Kidney (tissue), 14 donors: ENCODE data around the gene SHC4. TPM values are rescaled to one million over a fixed set of nuclear protein-coding genes. Genes with fewer than 3 reads are reported as not detected.

ENCODE experiments used
- DNase-seq, 5 donors: peaks; one replicate each; pipeline ENCODE4 v3.0.0-alpha.2; 2013 to 2020
- FAIRE-seq: peaks from 2 replicates; lab custom pipeline; 2012; peaks lifted over from hg19 to GRCh38; lab: Jason Lieb, UNC
- H3K27ac ChIP-seq, 2 donors: one replicate each; pipeline ENCODE4 v1.7.0; 2013; ENCODE audit warnings: low read depth in 2 of 2, low read length in 2 of 2, inconsistent platforms in 1 of 2
- H3K27me3 ChIP-seq: one replicate; pipeline ENCODE4 v1.7.1; 2013; ENCODE audit warnings: low read length, inconsistent platforms; ENCODE audit not compliant: control insufficient read depth, insufficient read depth
- H3K36me3 ChIP-seq, 3 donors: one replicate each; pipeline versions ENCODE4 v1.7.0 to v1.7.1; 2013; ENCODE audit warnings: low read length in 3 of 3, control low read depth in 1 of 3, inconsistent platforms in 1 of 3; ENCODE audit not compliant: insufficient read depth in 3 of 3, control insufficient read depth in 2 of 3
- H3K4me1 ChIP-seq, 3 donors: one replicate each; pipeline versions ENCODE4 v1.7.0 to v1.7.1; 2013; ENCODE audit warnings: low read length in 3 of 3, inconsistent platforms in 1 of 3, low read depth in 1 of 3; ENCODE audit not compliant: control insufficient read depth in 2 of 3, insufficient read depth in 2 of 3
- H3K4me3 ChIP-seq, 3 donors: one replicate each; pipeline versions ENCODE4 v1.7.0 to v1.8.1; 2013; ENCODE audit warnings: low read length in 3 of 3, control low read depth in 1 of 3, inconsistent platforms in 1 of 3
- H3K9ac ChIP-seq, 3 donors: one replicate each; pipeline versions ENCODE4 v1.7.0 to v1.7.1; 2013; ENCODE audit warnings: low read length in 3 of 3, control low read depth in 1 of 3, inconsistent platforms in 1 of 3
- H3K9me3 ChIP-seq, 3 donors: one replicate each; pipeline versions ENCODE4 v1.7.0 to v1.7.1; 2013; ENCODE audit warnings: low read length in 3 of 3, control low read depth in 1 of 3, inconsistent platforms in 1 of 3; ENCODE audit not compliant: control insufficient read depth in 2 of 3, insufficient read depth in 1 of 3
- CTCF ChIP-seq: IDR thresholded peaks from 3 replicates; pipeline ENCODE4 v1.5.1; 2012; ENCODE audit warnings: mild to moderate bottlenecking, moderate library complexity, borderline replicate concordance; ENCODE audit not compliant: insufficient read depth; ENCODE audit errors: extremely low read depth
- intact Hi-C: fragments of 100-400 bp; cut with DNase I; formaldehyde crosslinking; loops from one replicate; pipeline ENCODE4 v1.11.1; 2022
- polyA plus RNA-seq: library from polyadenylated mRNA; stranded (reverse); fragments of 350-450 nt; fragmentation: Illumina TruSeq; extraction: RNeasy Lipid Tissue Mini Kit (QIAGEN cat#74804); gene quantifications from one replicate; pipeline ENCODE4 v1.2.3, GENCODE V29; 2014; ENCODE audit warnings: low read depth, low replicate concordance; ENCODE audit not compliant: insufficient read depth
- total RNA-seq: library from RNA; stranded (reverse); fragmentation: NEBNext Ultra II Directional; extraction: Animal tissue kit (Norgen Biotek cat#: 25700); gene quantifications from one replicate; pipeline ENCODE4 v1.2.1, GENCODE V29; 2021
- donor health status: control.
- donor health status: control.
- donor health status: control.
- donor health status: control.
- donor health status: control.
- donor health status: DM: yes; HTN: yes; CAD: no.
- donor health status: Normal renal cell carcinoma (clear cell type).

SHC4 gene
- total and polyA plus RNA-seq, 2 donors from 2014 or later: 0.47 to 0.50 TPM

- Histone ChIP-seq H3K4me3 (no peak overlapping the region), H3K27ac (no peak overlapping the region), H3K27me3 (no peaks in the 10 kb centered on the region), H3K9me3 (no peaks in the 10 kb centered on the region), H3K4me1 (peaks cover 0 to 6% (median 4%) of the 10 kb centered on the region in 3 donors), H3K36me3 (no peaks in the 10 kb centered on the region), H3K9ac (no peak overlapping the region)
- FAIRE-seq (no peak), DNase-seq (no peak)
- TF ChIP-seq CTCF: no peak
- intact Hi-C loops: no loop called here
Measured at GRCh38 chr15:48805591-48805990, 158.1 kb downstream of the SHC4 start.

DNA sequence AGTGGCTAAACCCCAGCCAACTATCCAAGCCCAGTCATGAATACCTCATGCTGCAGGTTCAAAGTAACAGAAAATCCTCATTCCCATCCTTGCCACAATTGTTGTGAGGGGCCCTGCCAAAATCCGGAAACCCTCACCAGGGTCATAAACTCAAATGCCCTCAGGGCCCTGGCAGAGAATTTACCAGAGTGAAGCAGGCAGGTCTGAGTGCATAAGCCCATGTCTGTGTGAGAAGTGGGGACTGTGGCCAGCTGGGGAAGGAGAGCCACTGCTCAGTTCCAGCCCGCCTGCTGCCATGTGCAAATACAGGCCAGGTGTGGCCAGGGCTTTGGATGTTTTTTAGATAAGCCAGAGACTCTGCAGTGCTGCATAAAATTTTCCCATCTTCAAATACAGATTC is 159.8 kb downstream of the SHC4 start:
- DNase-seq: no peak
- no peak for FAIRE-seq
- TF ChIP-seq CTCF: no peak
- H3K9ac ChIP-seq: no peak overlapping the region
- no peaks in the 10 kb centered on the region for H3K9me3 ChIP-seq
- no peak overlapping the region for H3K4me3 ChIP-seq
- H3K27me3 ChIP-seq: no peaks in the 10 kb centered on the region
- H3K36me3 ChIP-seq: no peaks in the 10 kb centered on the region
- H3K27ac ChIP-seq: no peak overlapping the region
- peaks cover 0 to 10% (median 0%) of the 10 kb centered on the region in 3 donors for H3K4me1 ChIP-seq
- intact Hi-C loops: no loop called here

DNA sequence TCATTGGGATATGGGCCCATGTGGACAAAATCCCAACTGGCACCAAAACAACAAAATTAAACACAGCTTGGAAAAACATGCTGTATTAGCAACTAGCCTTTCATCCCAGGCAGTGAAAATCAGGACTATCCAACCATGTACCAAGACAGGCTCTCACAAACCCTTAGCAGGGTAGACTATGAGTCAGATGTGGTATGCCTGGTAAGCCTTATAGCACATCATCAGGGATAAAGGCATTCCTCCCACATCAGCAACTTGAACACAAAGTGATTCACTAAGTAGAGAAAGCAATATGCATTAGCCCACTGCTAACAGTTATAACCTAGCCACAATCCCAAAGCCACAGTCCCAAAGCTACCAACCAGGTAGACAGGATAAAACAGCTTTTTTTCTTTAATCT is 160.9 kb downstream of the SHC4 start:
- TF ChIP-seq CTCF: no peak
- FAIRE-seq: no peak
- Histone ChIP-seq H3K9ac (no peak overlapping the region), H3K27me3 (no peaks in the 10 kb centered on the region), H3K9me3 (no peaks in the 10 kb centered on the region), H3K4me1 (peaks cover 0 to 10% (median 0%) of the 10 kb centered on the region in 3 donors), H3K36me3 (no peaks in the 10 kb centered on the region), H3K27ac (no peak overlapping the region), H3K4me3 (no peak overlapping the region)
- DNase-seq: no peak
- intact Hi-C loops: no loop called here

- Histone ChIP-seq H3K36me3 (no peaks in the 10 kb centered on the region), H3K4me3 (no peak overlapping the region), H3K27ac (no peak overlapping the region), H3K9me3 (no peaks in the 10 kb centered on the region), H3K27me3 (no peaks in the 10 kb centered on the region), H3K4me1 (peaks cover 0 to 12% (median 0%) of the 10 kb centered on the region in 3 donors), H3K9ac (no peak overlapping the region)
- no peak for DNase-seq
- no peak for FAIRE-seq
- intact Hi-C loops: no loop called here
- TF ChIP-seq CTCF: no peak
Measured at GRCh38 chr15:48802257-48802656, 161.5 kb downstream of the SHC4 start.
